ENCODE measurements around the gene PIK3R6. TPM values are rescaled to one million over a fixed set of nuclear protein-coding genes. Genes with fewer than 3 reads are reported as not detected.

The PIK3R6 gene
- polyA plus RNA-seq, 1 donor (not counting 4 experiments of a cell fraction or from before 2014, with no cell fraction given) = 0.03 TPM

DNA sequence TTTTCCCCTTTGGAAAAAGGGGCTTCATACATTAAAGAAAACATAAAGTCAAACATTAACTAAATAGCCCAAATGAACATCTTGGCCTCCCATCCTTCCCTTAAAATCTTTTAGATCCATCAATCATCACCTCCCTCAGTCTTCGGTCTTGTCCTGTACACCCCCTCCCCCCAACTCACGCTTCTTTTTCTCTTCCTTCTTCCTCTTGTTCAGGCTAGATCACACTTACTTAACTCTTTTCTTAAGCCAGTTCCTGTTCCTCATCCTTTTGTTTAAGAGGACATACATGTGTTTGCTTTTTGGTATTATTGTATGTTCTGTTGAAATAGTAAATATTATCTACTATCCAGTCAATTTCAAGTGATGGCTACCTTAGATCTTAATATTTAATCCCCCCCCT lies 73.8 kb downstream of the PIK3R6 start:
- dilution Hi-C loops (cut with MboI; ENCODE audit: extremely low pct_ligation_motif_present, low sequenced_read_pairs) = no loop called here
- no peak for TF ChIP-seq CTCF (optimal IDR thresholded peaks at IDR 0.05 in 1 of 3, IDR thresholded peaks at IDR 0.05 in 1 of 3, conservative IDR thresholded peaks at IDR 0.05 in 1 of 3; ENCODE audit: extremely low read depth in 1 of 3, insufficient read depth in 2 of 3, low read length in 3 of 3)
- TF ChIP-seq EZH2 (IDR thresholded peaks at IDR 0.05; ENCODE audit: low read length) = no peak
- H4K20me1 ChIP-seq (ENCODE audit: control insufficient read depth, extremely low read depth, insufficient read depth, low read length) = no peaks in the 10 kb centered on the region

DNA sequence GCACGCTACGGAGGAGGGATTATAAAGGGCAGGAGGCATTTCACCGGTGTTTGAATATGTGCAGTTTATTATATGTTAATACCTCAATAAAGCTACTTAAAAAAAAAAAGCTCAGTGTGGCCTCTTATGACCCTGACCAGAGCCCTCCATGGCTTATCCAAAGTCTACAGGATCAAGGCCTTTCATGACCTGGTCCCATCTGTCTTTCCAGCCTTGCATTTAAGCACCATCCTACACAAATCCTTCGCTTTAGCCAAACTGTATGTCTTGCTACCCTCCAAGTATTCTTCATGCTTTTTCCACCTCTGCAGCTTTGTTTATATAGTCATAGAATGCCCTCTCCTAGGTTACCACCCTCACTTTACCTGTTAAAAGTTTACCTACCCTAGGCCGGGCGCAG lies 74.8 kb downstream of the PIK3R6 start:
- FAIRE-seq (no peak), DNase-seq (ENCODE audit: low read depth, low spot score) (no peak)
- TF ChIP-seq CTCF (optimal IDR thresholded peaks at IDR 0.05 in 1 of 3, IDR thresholded peaks at IDR 0.05 in 1 of 3, conservative IDR thresholded peaks at IDR 0.05 in 1 of 3; ENCODE audit: extremely low read depth in 1 of 3, insufficient read depth in 2 of 3, low read length in 3 of 3) = no peak
- no peak for TF ChIP-seq EZH2 (IDR thresholded peaks at IDR 0.05; ENCODE audit: low read length)
- no peak overlapping the region for H3K9ac ChIP-seq (ENCODE audit: control insufficient read depth, extremely low read depth, insufficient read depth, low read length)
- H3K36me3 ChIP-seq (ENCODE audit: control insufficient read depth in 2 of 2, extremely low read depth in 1 of 2, insufficient read depth in 2 of 2, low read length in 2 of 2) = no peaks in the 10 kb centered on the region
- peaks cover 1% of the 10 kb centered on the region for H3K27me3 ChIP-seq (ENCODE audit: control insufficient read depth, extremely low read depth, insufficient read depth, low read length)
- H3K4me1 ChIP-seq (ENCODE audit: control insufficient read depth, extremely low read depth, insufficient read depth, low read length) = no peaks in the 10 kb centered on the region
- dilution Hi-C loops (cut with MboI; ENCODE audit: extremely low pct_ligation_motif_present, low sequenced_read_pairs) = no loop called here
- no peak overlapping the region for H3K4me3 ChIP-seq (ENCODE audit: control insufficient read depth in 2 of 3, extremely low read depth in 1 of 3, insufficient read depth in 2 of 3, low read depth in 1 of 3, low read length in 3 of 3)
- no peaks in the 10 kb centered on the region for H4K20me1 ChIP-seq (ENCODE audit: control insufficient read depth, extremely low read depth, insufficient read depth, low read length)
- peaks cover 3% of the 10 kb centered on the region for H3K9me3 ChIP-seq (ENCODE audit: control insufficient read depth, low read depth, low read length)
- H3K27ac ChIP-seq (ENCODE audit: control insufficient read depth, insufficient read depth, low read length) = no peak overlapping the region
- no peaks in the 10 kb centered on the region for H3K79me2 ChIP-seq (ENCODE audit: control insufficient read depth, insufficient read depth, low read length)
- H3K9me1 ChIP-seq (ENCODE audit: control insufficient read depth, extremely low read depth, insufficient read depth, low read length) = no peaks in the 10 kb centered on the region
- no peak overlapping the region for H2AFZ ChIP-seq (ENCODE audit: control insufficient read depth, low read length)
- no peak overlapping the region for H3K4me2 ChIP-seq (ENCODE audit: control insufficient read depth, extremely low read depth, insufficient read depth, low read depth, low read length)

More for the DNA sequence above, 73.8 kb downstream of the PIK3R6 start:
- no peak for DNase-seq (ENCODE audit: low read depth, low spot score)
- peaks cover 3% of the 10 kb centered on the region for H3K9me3 ChIP-seq (ENCODE audit: control insufficient read depth, low read depth, low read length)
- no peak overlapping the region for H3K9ac ChIP-seq (ENCODE audit: control insufficient read depth, extremely low read depth, insufficient read depth, low read length)
- no peaks in the 10 kb centered on the region for H3K9me1 ChIP-seq (ENCODE audit: control insufficient read depth, extremely low read depth, insufficient read depth, low read length)
- no peak overlapping the region for H3K4me2 ChIP-seq (ENCODE audit: control insufficient read depth, extremely low read depth, insufficient read depth, low read depth, low read length)
- H3K36me3 ChIP-seq (ENCODE audit: control insufficient read depth in 2 of 2, extremely low read depth in 1 of 2, insufficient read depth in 2 of 2, low read length in 2 of 2) = no peaks in the 10 kb centered on the region
- H3K79me2 ChIP-seq (ENCODE audit: control insufficient read depth, insufficient read depth, low read length) = no peaks in the 10 kb centered on the region
- no peak overlapping the region for H2AFZ ChIP-seq (ENCODE audit: control insufficient read depth, low read length)
- FAIRE-seq = no peak
- peaks cover 7% of the 10 kb centered on the region for H3K27me3 ChIP-seq (ENCODE audit: control insufficient read depth, extremely low read depth, insufficient read depth, low read length)
- H3K27ac ChIP-seq (ENCODE audit: control insufficient read depth, insufficient read depth, low read length) = no peak overlapping the region
- no peak overlapping the region for H3K4me3 ChIP-seq (ENCODE audit: control insufficient read depth in 2 of 3, extremely low read depth in 1 of 3, insufficient read depth in 2 of 3, low read depth in 1 of 3, low read length in 3 of 3)
- H3K4me1 ChIP-seq (ENCODE audit: control insufficient read depth, extremely low read depth, insufficient read depth, low read length) = no peaks in the 10 kb centered on the region
